IMR-90 (cell line): ENCODE results near the gene RAPGEF3. TPM values are rescaled to one million over a fixed set of nuclear protein-coding genes. Genes with fewer than 3 reads are reported as not detected.

Experiments used
- ATAC-seq: fragments of 200-7000 bp; cut with Tn5 transposase; 2 replicates; pipeline ENCODE4 v1.9.1; 2020; ENCODE audit warnings: low read depth, mild to moderate bottlenecking, moderate library complexity
- BruUV-seq: library from RNA; stranded (reverse); fragments of 400-500 nt; replicated peaks from 2 replicates; lab custom pipeline; 2021; lab: Mats Ljungman, UMichigan
- CTCF ChIA-PET: fragments of 300-600 bp; formaldehyde crosslinking; extraction: SDS; loops from one replicate; lab custom pipeline; 2021; ENCODE audit warnings: antibody characterized with exemption; lab: Yijun Ruan, JAX
- POLR2A ChIA-PET: fragments of 300-600 bp; sonication (Branson Sonifier 250); formaldehyde crosslinking; loops from one replicate; lab custom pipeline; 2022; ENCODE audit warnings: antibody characterized with exemption; ENCODE audit not compliant: unreplicated experiment; lab: Charles Lee
- DNase-seq: peaks from one replicate; pipeline ENCODE4 v3.0.0; 2013
- H2AFZ ChIP-seq: replicated peaks from 2 replicates; pipeline ENCODE3; 2013; ENCODE audit warnings: low read length, mild to moderate bottlenecking; ENCODE audit not compliant: poor library complexity
- H2AK5ac ChIP-seq: 2 replicates; pipeline ENCODE4 v1.6.1; 2013; ENCODE audit warnings: low read depth, low read length, inconsistent platforms
- H2AK9ac ChIP-seq: replicated peaks from 2 replicates; pipeline ENCODE3; 2013; ENCODE audit warnings: mild to moderate bottlenecking, low read depth, low read length, moderate library complexity; ENCODE audit not compliant: poor library complexity
- H2BK120ac ChIP-seq: 2 replicates; pipeline ENCODE4 v1.6.1; 2013; ENCODE audit warnings: low read depth, low read length, inconsistent platforms
- H2BK15ac ChIP-seq: 3 replicates; pipeline ENCODE4 v1.6.1; 2013; ENCODE audit warnings: low read depth, low read length, inconsistent platforms
- H2BK20ac ChIP-seq: 2 replicates; pipeline ENCODE4 v1.6.1; 2013; ENCODE audit warnings: low read depth, mild to moderate bottlenecking, inconsistent platforms, low read length, moderate library complexity
- H2BK5ac ChIP-seq: 2 replicates; pipeline ENCODE4 v1.6.1; 2013; ENCODE audit warnings: mild to moderate bottlenecking, low read depth, low read length, inconsistent platforms; ENCODE audit not compliant: poor library complexity, severe bottlenecking
- H3K14ac ChIP-seq: replicated peaks from 2 replicates; pipeline ENCODE4 v1.6.1; 2013; ENCODE audit warnings: low read depth, low read length, inconsistent platforms
- H3K18ac ChIP-seq: 2 replicates; pipeline ENCODE4 v1.6.1; 2013; ENCODE audit warnings: low read depth, low read length, control low read depth
- H3K23ac ChIP-seq: 2 replicates; pipeline ENCODE4 v1.6.1; 2013; ENCODE audit warnings: low read depth, low read length, inconsistent platforms
- H3K27ac ChIP-seq: 2 replicates; pipeline ENCODE4 v1.5.1; 2013; ENCODE audit warnings: mild to moderate bottlenecking, control low read depth, low read length; ENCODE audit not compliant: insufficient read depth
- H3K27me3 ChIP-seq: 2 replicates; pipeline ENCODE4 v1.6.1; 2013; ENCODE audit warnings: low read length; ENCODE audit not compliant: control insufficient read depth, insufficient read depth
- H3K36me3 ChIP-seq: 2 replicates; pipeline ENCODE4 v1.6.1; 2013; ENCODE audit warnings: low read length, mixed read lengths; ENCODE audit not compliant: control insufficient read depth, insufficient read depth
- H3K4ac ChIP-seq: 2 replicates; pipeline ENCODE4 v1.6.1; 2013; ENCODE audit warnings: low read depth, low read length, inconsistent platforms
- H3K4me1 ChIP-seq: 2 replicates; pipeline ENCODE4 v1.6.1; 2013; ENCODE audit warnings: low read length, mixed read lengths; ENCODE audit not compliant: control insufficient read depth, insufficient read depth
- H3K4me2 ChIP-seq: 2 replicates; pipeline ENCODE4 v1.6.1; 2013; ENCODE audit warnings: low read depth, mild to moderate bottlenecking, control low read depth, low read length, moderate library complexity
- H3K4me3 ChIP-seq: 2 replicates; pipeline ENCODE4 v1.5.1; 2013; ENCODE audit warnings: low read depth, mild to moderate bottlenecking, control low read depth, low read length, moderate library complexity; ENCODE audit not compliant: insufficient read depth
- H3K56ac ChIP-seq: 2 replicates; pipeline ENCODE4 v1.6.1; 2013; ENCODE audit warnings: low read length, inconsistent platforms; ENCODE audit not compliant: insufficient read depth; ENCODE audit errors: extremely low read depth
- H3K79me1 ChIP-seq, 2 experiments: 2 replicates each; pipeline ENCODE4 v1.6.1; 2013; ENCODE audit warnings: low read length in 2 of 2, inconsistent platforms in 1 of 2, low read depth in 1 of 2
- H3K9ac ChIP-seq: 2 replicates; pipeline ENCODE4 v1.6.1; 2013; ENCODE audit warnings: low read depth, low read length, control low read depth
- H3K9me1 ChIP-seq: 2 replicates; pipeline ENCODE4 v1.6.1; 2013; ENCODE audit warnings: low read length, inconsistent platforms; ENCODE audit not compliant: insufficient read depth
- H3K9me3 ChIP-seq: 2 replicates; pipeline ENCODE4 v1.6.1; 2013; ENCODE audit warnings: low read length; ENCODE audit not compliant: control insufficient read depth, insufficient read depth
- H4K20me1 ChIP-seq: 2 replicates; pipeline ENCODE4 v1.6.1; 2013; ENCODE audit warnings: low read length, inconsistent platforms; ENCODE audit not compliant: insufficient read depth
- H4K5ac ChIP-seq: 2 replicates; pipeline ENCODE4 v1.6.1; 2013; ENCODE audit warnings: mild to moderate bottlenecking, low read depth, low read length, control low read depth
- H4K8ac ChIP-seq, 2 experiments: 2 replicates each; pipeline ENCODE4 v1.6.1; 2013; ENCODE audit warnings: low read depth in 2 of 2, low read length in 2 of 2, control low read depth in 1 of 2, inconsistent platforms in 1 of 2
- H4K91ac ChIP-seq: 2 replicates; pipeline ENCODE4 v1.6.1; 2013; ENCODE audit warnings: low read depth, low read length, inconsistent platforms; ENCODE audit not compliant: insufficient read depth
- BHLHE40 ChIP-seq: fragments of 150-350 bp; IDR thresholded peaks from 2 replicates; pipeline ENCODE4 v1.6.1; 2016; ENCODE audit warnings: mild to moderate bottlenecking, low read depth, low read length
- FOS ChIP-seq: fragments of 150-350 bp; IDR thresholded peaks from 2 replicates; pipeline ENCODE4 v1.6.1; 2016; ENCODE audit warnings: low read depth, low read length
- MXI1 ChIP-seq: IDR thresholded peaks from 2 replicates; pipeline ENCODE4 v1.6.1; 2012; ENCODE audit warnings: low read depth, mild to moderate bottlenecking, low read length, moderate library complexity, borderline replicate concordance
- RAD21 ChIP-seq: IDR thresholded peaks from 2 replicates; pipeline ENCODE4 v1.6.1; 2012; ENCODE audit warnings: low read length, improper control_type of control experiment
- WGBS, 2 experiments: methylation state at CpG; one replicate each; pipeline versions ENCODE4 v1.1.5 to v1.1.7; 2013; ENCODE audit warnings: missing lambda C conversion rate in 2 of 2; ENCODE audit not compliant: insufficient read length in 1 of 2; ENCODE audit errors: extremely low coverage in 2 of 2; 5-methylcytosine and 5-hydroxymethylcytosine counted together
- dilution Hi-C: fragments of 300-500 bp; cut with HindIII; formaldehyde crosslinking; loops from one replicate; pipeline ENCODE4 v1.14.3; 2018; ENCODE audit warnings: low sequenced_read_pairs; ENCODE audit not compliant: unreplicated experiment
- in situ Hi-C: fragments of 300-500 bp; cut with MboI; formaldehyde crosslinking; loops from 3 replicates; pipeline ENCODE4 v1.14.3; 2019; ENCODE audit warnings: low sequenced_read_pairs, inconsistent platforms, mixed read lengths
- intact Hi-C: fragments of 100-400 bp; cut with micrococcal nuclease; formaldehyde crosslinking; loops from 2 replicates; pipeline ENCODE4 v1.10.0; 2022
- polyA plus RNA-seq, 3 experiments: library from polyadenylated mRNA; depleted of rRNA; stranded (reverse); fragments of >200 nt; gene quantifications; 2 replicates each; pipeline ENCODE4 v1.2.3, GENCODE V29; 2012; ENCODE audit warnings: low replicate concordance in 1 of 3
- total RNA-seq: library from RNA; depleted of rRNA; stranded (reverse); fragments of >200 nt; gene quantifications from 2 replicates; pipeline ENCODE4 v1.2.3, GENCODE V29; 2012

The RAPGEF3 gene
- total and polyA plus RNA-seq, 2 of the 4 experiments (the other 2 are of a cell fraction): 1.3 to 2.0 TPM

- no peak overlapping the region for H2AK9ac ChIP-seq
- no peak overlapping the region for H4K5ac ChIP-seq
- H2AFZ ChIP-seq: peak overlapping the region; percentile 18
- H3K9ac ChIP-seq: no peak overlapping the region
- H2AK5ac ChIP-seq: peak overlapping the region; percentile 44; the same call in 1 of the 2 replicates
- H2BK15ac ChIP-seq: peak overlapping the region; percentile 76; the same call in 1 of the 3 replicates
- no peak overlapping the region for H2BK5ac ChIP-seq
- H3K23ac ChIP-seq: no peak overlapping the region
- intact Hi-C loops: no loop called here
- BruUV-seq: no TSS peak
- H4K20me1 ChIP-seq: no peaks in the 10 kb centered on the region
- H3K14ac ChIP-seq: no peak overlapping the region
- peak; percentile 40 for ATAC-seq
- ChIA-PET POLR2A (interaction anchor here (0.6 kb wide), 1 partner anchor 14 kb away, joined by 8 read pairs; no protein-coding TSS in a partner anchor), CTCF (interaction anchor here (0.6 kb wide), 1 partner anchor 82 kb away, joined by 5 read pairs; no protein-coding TSS in a partner anchor)
- DNase-seq: peak; percentile 87
- no peak overlapping the region for H4K8ac ChIP-seq
- H3K4me2 ChIP-seq: no peak overlapping the region
- H3K9me3 ChIP-seq: no peaks in the 10 kb centered on the region
- no peak overlapping the region for H3K4ac ChIP-seq
- H4K91ac ChIP-seq: no peak overlapping the region
- H3K4me3 ChIP-seq: no peak overlapping the region
- WGBS, 2 experiments: 0% methylated on average over 1 of the region's 3 CpGs; no CpG with 5 or more reads in 1 of the 2 experiments
- H3K27ac ChIP-seq: no peak overlapping the region
- TF ChIP-seq RAD21 (no peak), MXI1 (0 out of 2 replicates have a peak, but pooled peaks have one; percentile 11), FOS (no peak), BHLHE40 (no peak)
- no peak overlapping the region for H2BK120ac ChIP-seq
- no peaks in the 10 kb centered on the region for H3K79me1 ChIP-seq
- peaks cover 23% of the 10 kb centered on the region for H3K4me1 ChIP-seq
- no peaks in the 10 kb centered on the region for H3K27me3 ChIP-seq
- no peak overlapping the region for H3K18ac ChIP-seq
- no peak overlapping the region for H2BK20ac ChIP-seq
- peaks cover 25% of the 10 kb centered on the region for H3K9me1 ChIP-seq
- no peak overlapping the region for H3K56ac ChIP-seq
- in situ Hi-C loops: loop anchor here (10.0 kb wide), 1 partner anchor 416 kb away; no protein-coding TSS in a partner anchor
- no peaks in the 10 kb centered on the region for H3K36me3 ChIP-seq
- dilution Hi-C loops: no loop called here
These were observed 29.4 kb downstream of the RAPGEF3 start for GRCh38 chr12:47729233-47729632.
